Myocyte (in vitro differentiated cells): Measurements from ENCODE around the gene FAM8A1. TPM values are rescaled to one million over a fixed set of nuclear protein-coding genes. Genes with fewer than 3 reads are reported as not detected.
"Not testable (repeated sequence)": the region's sequence is repeated elsewhere in the genome, so short reads cannot be mapped to it uniquely, and the experiment has no call there.

Source experiments
- DNase-seq: peaks from one replicate; pipeline ENCODE4 v3.0.0-alpha.2; 2012; ENCODE audit warnings: low read depth
- polyA plus RNA-seq: library from polyadenylated mRNA; unstranded; fragments of >200 nt; gene quantifications from one replicate; pipeline ENCODE4 v1.2.1, GENCODE V29; 2012; ENCODE audit warnings: missing spikeins
- total RNA-seq: library from RNA; depleted of rRNA; stranded (reverse); fragments of >200 nt; gene quantifications from 2 replicates; pipeline ENCODE4 v1.2.3, GENCODE V29; 2014

Gene FAM8A1
- 25.7 and 28.1 TPM in 2 replicates for total RNA-seq
- 15.6 TPM for polyA plus RNA-seq

DNA sequence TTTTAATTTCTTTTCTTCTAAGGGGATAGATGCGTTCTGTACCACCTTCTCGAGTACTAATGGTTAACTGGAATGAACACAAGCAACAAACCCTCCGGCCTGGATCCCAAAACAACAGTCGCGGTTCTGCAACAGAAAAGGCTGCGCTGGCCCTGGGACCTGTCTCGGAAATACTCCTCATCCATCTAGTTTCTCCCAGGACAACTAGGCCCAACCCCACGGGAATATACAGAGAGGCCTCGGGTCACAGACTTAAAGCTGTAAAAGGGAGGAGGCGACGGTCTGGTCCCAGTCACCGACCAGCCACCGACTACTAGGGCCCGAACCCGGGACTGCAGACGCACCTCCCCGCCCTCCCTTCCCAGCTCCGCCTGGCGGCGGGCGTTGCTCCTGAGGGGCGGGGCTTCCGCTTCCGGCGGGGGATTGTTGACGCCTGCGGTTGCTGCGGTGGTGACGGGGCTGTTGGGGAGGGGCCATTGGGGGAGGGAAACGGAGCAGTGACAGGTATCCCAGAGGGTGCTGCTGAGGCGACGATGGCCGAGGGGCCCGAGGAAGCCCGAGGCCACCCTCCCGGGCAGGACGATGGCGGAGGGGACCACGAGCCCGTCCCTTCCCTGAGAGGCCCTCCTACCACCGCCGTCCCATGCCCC is at the start of gene FAM8A1:
Gene FAM8A1 (plus strand): TSS at position 426 of the 650 bp plus-strand sequence. CDS start 108 bp downstream, at position 534.
- peak; percentile 93 for DNase-seq

DNA sequence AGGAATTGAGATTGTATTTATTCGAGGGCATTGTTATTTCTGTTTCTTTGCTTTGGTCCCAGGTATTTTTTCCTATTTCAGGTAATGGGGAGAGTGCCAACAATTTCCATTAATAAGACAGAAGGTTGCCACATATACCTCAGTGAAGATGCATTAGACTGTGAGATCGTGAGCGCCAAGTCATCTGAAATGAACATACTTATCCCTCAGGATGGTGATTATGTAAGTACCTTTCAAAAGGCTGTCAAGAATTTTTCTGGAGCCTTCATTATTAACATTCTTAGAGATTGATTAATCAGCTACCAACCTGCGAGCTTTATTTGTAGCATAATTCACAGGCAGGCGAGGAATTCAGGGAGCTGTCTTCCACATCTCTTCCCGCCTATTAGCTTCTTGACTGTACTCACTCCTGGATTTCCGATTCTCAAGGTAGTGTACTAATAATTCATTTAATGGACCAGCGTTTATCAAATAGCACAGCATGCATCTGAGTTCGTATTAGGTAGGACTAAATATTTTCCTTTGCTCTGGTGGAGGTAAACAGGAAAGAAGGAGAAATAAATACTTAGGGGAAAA is 48.6 kb upstream of the FAM8A1 start:
- DNase-seq: no peak

- DNase-seq: peak; percentile 34
These were observed 47.2 kb upstream of the FAM8A1 start for GRCh38 chr6:17552861-17553260.

- DNase-seq: no peak
These were observed 44.1 kb upstream of the FAM8A1 start for GRCh38 chr6:17556014-17556413.

DNA sequence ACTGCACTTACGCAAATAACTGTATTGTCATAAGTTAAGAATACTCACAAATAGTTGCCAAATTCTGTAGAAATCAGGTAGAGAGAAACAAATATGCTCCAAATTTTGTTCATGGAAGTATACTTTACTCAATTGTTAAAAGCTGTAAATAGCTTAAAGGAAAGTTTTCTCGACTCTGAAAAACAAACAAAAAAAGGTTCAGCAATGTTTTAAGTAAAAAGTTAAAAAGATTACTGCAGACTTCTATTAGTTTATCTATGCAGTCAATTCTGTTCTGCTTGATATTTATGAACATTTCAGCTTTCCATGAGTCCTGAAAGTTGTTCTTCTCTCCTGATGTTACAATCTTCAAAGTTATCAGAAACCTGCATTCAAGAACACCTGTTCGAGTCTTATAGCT is 37.5 kb upstream of the FAM8A1 start:
- DNase-seq: no peak

- no peak for DNase-seq
These were observed 34.7 kb upstream of the FAM8A1 start for GRCh38 chr6:17565399-17565798.

- DNase-seq: peak; percentile 40
These were observed 25.1 kb upstream of the FAM8A1 start for GRCh38 chr6:17574866-17575560.

DNA sequence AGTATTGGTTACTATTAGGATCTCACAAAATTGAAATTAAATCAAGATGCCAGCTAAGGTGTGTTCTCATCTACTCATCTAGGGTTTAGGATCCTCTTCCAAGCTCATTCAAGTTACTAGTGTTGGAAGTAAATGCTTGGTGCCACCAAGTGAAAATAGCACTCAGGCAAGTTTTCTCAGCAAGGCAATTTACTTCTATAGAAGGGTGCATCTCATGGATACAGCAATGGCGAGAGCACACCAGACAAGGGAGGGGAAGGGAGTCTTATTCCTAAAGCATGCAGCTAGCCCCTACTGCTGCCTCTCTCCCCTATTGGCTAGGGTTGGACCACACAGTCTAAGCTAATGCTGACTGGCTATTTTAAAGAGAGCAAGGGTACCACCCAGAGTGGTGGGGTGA is 23.0 kb upstream of the FAM8A1 start:
- DNase-seq: no peak

DNA sequence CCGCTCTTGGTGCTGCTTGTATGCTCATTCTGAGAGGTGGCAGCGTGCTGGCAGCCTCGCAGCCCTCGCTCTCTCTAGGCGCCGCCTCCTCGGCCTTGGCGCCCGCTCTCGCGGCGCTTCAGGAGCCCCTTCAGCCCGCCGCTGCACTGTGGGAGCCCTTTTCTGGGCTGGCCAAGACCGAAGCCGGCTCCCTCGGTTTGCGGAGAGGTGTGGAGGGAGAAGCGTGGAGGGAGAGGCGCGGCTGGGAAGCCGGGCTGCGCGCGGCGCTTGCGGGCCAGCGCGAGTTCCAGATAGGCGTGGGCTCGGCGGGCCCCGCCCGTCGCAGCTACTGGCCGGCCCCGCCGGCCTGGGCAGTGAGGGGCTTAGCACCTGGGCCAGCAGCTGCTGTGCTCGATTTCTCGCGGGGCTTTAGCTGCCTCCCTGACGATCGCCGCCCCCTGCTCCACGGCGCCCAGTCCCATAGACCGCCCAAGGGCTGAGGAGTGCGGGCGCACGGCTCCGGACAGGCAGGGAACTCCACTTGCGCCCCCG is 19.5 kb upstream of the FAM8A1 start:
- no peak for DNase-seq

- DNase-seq: not testable (repeated sequence)
These were observed 18.8 kb upstream of the FAM8A1 start for GRCh38 chr6:17581282-17581681.

GRCh38 chr6:17583811-17584210 is 16.3 kb upstream of the FAM8A1 start:
- DNase-seq: no peak

GRCh38 chr6:17584241-17584803 is 15.8 kb upstream of the FAM8A1 start:
- DNase-seq: peak; percentile 89

DNA sequence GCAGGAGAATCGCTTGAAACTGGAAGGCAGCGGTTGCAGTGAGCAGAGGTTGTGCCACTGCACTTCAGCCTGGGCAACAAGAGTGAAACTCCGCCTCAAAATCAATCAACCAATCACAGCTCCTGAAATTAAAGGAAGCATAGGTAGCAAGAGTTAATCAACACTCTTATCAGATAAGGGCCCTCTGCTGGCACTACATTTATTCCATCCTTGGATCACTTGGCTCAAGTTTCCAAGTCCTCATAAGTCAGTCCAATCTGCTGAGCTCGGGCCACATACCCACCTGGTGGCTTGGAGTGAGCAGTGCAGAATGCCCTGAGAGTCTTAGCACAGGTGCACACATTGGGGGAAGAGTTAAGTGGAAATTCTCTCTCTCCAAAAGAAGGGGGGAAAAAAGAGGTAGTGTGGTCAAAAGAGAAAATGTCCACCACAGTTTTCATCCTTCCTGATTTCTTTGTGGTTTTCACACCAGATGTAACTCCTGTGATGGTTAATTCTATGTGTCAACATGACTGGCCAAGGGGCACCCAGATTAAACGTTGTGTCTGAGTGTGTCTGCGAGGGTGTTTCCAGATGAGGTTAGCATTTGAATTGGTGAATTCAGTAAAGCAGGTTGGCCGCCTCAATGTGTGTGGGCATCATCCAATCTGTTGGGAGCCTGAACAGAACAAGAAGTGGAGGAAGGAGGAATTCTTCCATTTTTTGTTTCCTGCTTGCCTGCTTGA is 14.2 kb upstream of the FAM8A1 start:
- DNase-seq: peak; percentile 26

DNA sequence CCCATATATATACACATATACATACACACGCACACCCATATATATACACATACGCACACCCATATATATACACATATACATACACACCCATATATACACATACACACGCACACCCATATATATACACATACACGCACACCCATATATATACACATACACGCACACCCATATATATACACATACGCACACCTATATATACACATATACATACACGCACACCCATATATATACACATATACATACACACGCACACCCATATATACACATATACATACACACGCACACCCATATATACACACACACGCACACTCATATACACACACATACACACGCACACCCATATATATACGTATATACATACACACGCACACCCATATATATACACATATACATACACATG is 13.5 kb upstream of the FAM8A1 start:
- not testable (repeated sequence) for DNase-seq

- DNase-seq: no peak
These were observed 12.1 kb upstream of the FAM8A1 start for GRCh38 chr6:17588011-17588410.

GRCh38 chr6:17589406-17590096 is 10.6 kb upstream of the FAM8A1 start:
- peak; percentile 66 for DNase-seq

GRCh38 chr6:17591287-17591686 is 8.8 kb upstream of the FAM8A1 start:
- DNase-seq: no peak

- DNase-seq: no peak
These were observed 6.9 kb upstream of the FAM8A1 start for GRCh38 chr6:17593246-17593645.

- DNase-seq: no peak
These were observed 4.0 kb upstream of the FAM8A1 start for GRCh38 chr6:17596085-17596484.

GRCh38 chr6:17600527-17601385 is 654 bp downstream of the FAM8A1 start:
- peak; percentile 59 for DNase-seq
